ENCODE results near the gene BCL6. TPM values are rescaled to one million over a fixed set of nuclear protein-coding genes. Genes with fewer than 3 reads are reported as not detected.

Gene BCL6
- total and polyA plus RNA-seq, 2 donors (not counting 1 experiment from before 2014, with no cell fraction given): 21.2 to 48.2 TPM

GRCh38 chr3:187721055-187721454 lies 24.2 kb downstream of the BCL6 start:
- no peaks in the 10 kb centered on the region for H4K20me1 ChIP-seq (ENCODE audit: control insufficient read depth, insufficient read depth, low read length, poor library complexity, severe bottlenecking)
- POLR2A ChIA-PET: no interaction called here
- peaks cover 2 to 45% of the 10 kb centered on the region in 2 experiments for H3K36me3 ChIP-seq (replicated peaks in 1 of 2; ENCODE audit: control extremely low read depth in 1 of 2, control insufficient read depth in 1 of 2, extremely low read depth in 1 of 2, insufficient read depth in 2 of 2, low read length in 1 of 2)
- H3K4me3 ChIP-seq (ENCODE audit: control extremely low read depth in 1 of 5, extremely low read depth in 1 of 5, insufficient read depth in 1 of 5, low read depth in 2 of 5, low read length in 4 of 5): no peak overlapping the region
- no peak overlapping the region for H3K4me3 Mint-ChIP-seq
- H3K79me2 ChIP-seq (ENCODE audit: control insufficient read depth, insufficient read depth, low read length): no peaks in the 10 kb centered on the region
- TF ChIP-seq CTCF (IDR thresholded peaks at IDR 0.05) (no peak), EZH2 (IDR thresholded peaks at IDR 0.05; ENCODE audit: borderline replicate concordance, insufficient read depth, low read depth, low read length, poor library complexity, severe bottlenecking) (no peak)
- intact Hi-C loops (cut with micrococcal nuclease): no loop called here
- no peak overlapping the region for H3K9ac ChIP-seq (ENCODE audit: low read length)
- CTCF ChIA-PET: interaction anchor here (0.5 to 3.9 kb wide), 5 partner anchors 9 to 1233 kb away, joined by 3 to 15 read pairs (median 3); no protein-coding TSS in a partner anchor
- H3K4me1 ChIP-seq (ENCODE audit: control insufficient read depth in 2 of 2, insufficient read depth in 2 of 2, low read length in 2 of 2): no peaks in the 10 kb centered on the region
- DNase-seq: no peak
- no peak overlapping the region for H3K27ac ChIP-seq (ENCODE audit: low read length in 2 of 2)
- H3K4me2 ChIP-seq (replicated peaks; ENCODE audit: low read depth, low read length, poor library complexity, severe bottlenecking): no peak overlapping the region
- no peak for ATAC-seq (ENCODE audit: low read depth)
- H3K27ac Mint-ChIP-seq: no peak overlapping the region
- H3K9me3 ChIP-seq (ENCODE audit: control extremely low read depth in 1 of 3, control insufficient read depth in 2 of 3, insufficient read depth in 1 of 3, low read length in 2 of 3): no peaks in the 10 kb centered on the region
- 98% methylated on average over 6 of the region's 8 CpGs for WGBS (ENCODE audit: insufficient coverage)
- H3K4me1 Mint-ChIP-seq: no peaks in the 10 kb centered on the region
- H3K27me3 ChIP-seq (replicated peaks in 1 of 4; ENCODE audit: control extremely low read depth in 1 of 4, control insufficient read depth in 3 of 4, insufficient read depth in 4 of 4, low read length in 3 of 4): no peaks in the 10 kb centered on the region
- H2AFZ ChIP-seq (ENCODE audit: insufficient read depth, low read depth, low read length, poor library complexity, severe bottlenecking): no peak overlapping the region
- no peaks in the 10 kb centered on the region for H3K27me3 Mint-ChIP-seq
- no peaks in the 10 kb centered on the region for H3K9me3 Mint-ChIP-seq (ENCODE audit: insufficient read depth)

- ATAC-seq (ENCODE audit: low read depth): no peak
- Histone ChIP-seq H3K9ac (ENCODE audit: low read length) (no peak overlapping the region), H3K27ac (ENCODE audit: low read length in 2 of 2) (no peak overlapping the region), H3K79me2 (ENCODE audit: control insufficient read depth, insufficient read depth, low read length) (no peaks in the 10 kb centered on the region), H3K27me3 (replicated peaks in 1 of 4; ENCODE audit: control extremely low read depth in 1 of 4, control insufficient read depth in 3 of 4, insufficient read depth in 4 of 4, low read length in 3 of 4) (no peaks in the 10 kb centered on the region), H3K4me2 (replicated peaks; ENCODE audit: low read depth, low read length, poor library complexity, severe bottlenecking) (no peak overlapping the region), H3K4me1 (ENCODE audit: control insufficient read depth in 2 of 2, insufficient read depth in 2 of 2, low read length in 2 of 2) (no peaks in the 10 kb centered on the region), H3K36me3 (replicated peaks in 1 of 2; ENCODE audit: control extremely low read depth in 1 of 2, control insufficient read depth in 1 of 2, extremely low read depth in 1 of 2, insufficient read depth in 2 of 2, low read length in 1 of 2) (peaks cover 2 to 38% of the 10 kb centered on the region in 2 experiments), H2AFZ (ENCODE audit: insufficient read depth, low read depth, low read length, poor library complexity, severe bottlenecking) (no peak overlapping the region), H3K4me3 (ENCODE audit: control extremely low read depth in 1 of 5, extremely low read depth in 1 of 5, insufficient read depth in 1 of 5, low read depth in 2 of 5, low read length in 4 of 5) (no peak overlapping the region), H3K9me3 (ENCODE audit: control extremely low read depth in 1 of 3, control insufficient read depth in 2 of 3, insufficient read depth in 1 of 3, low read length in 2 of 3) (no peaks in the 10 kb centered on the region), H4K20me1 (ENCODE audit: control insufficient read depth, insufficient read depth, low read length, poor library complexity, severe bottlenecking) (no peaks in the 10 kb centered on the region)
- POLR2A ChIA-PET: no interaction called here
- intact Hi-C loops (cut with micrococcal nuclease): no loop called here
- CTCF ChIA-PET: interaction anchor here (1.6 to 11.0 kb wide), 4 partner anchors 12 to 1234 kb away, joined by 3 to 184 read pairs (median 28); no protein-coding TSS in a partner anchor
- no CpG with 5 or more reads among the region's 2 CpGs for WGBS (ENCODE audit: insufficient coverage)
- TF ChIP-seq EZH2 (IDR thresholded peaks at IDR 0.05; ENCODE audit: borderline replicate concordance, insufficient read depth, low read depth, low read length, poor library complexity, severe bottlenecking) (no peak), CTCF (IDR thresholded peaks at IDR 0.05) (no peak)
- H3K27me3 Mint-ChIP-seq: no peaks in the 10 kb centered on the region
- H3K4me3 Mint-ChIP-seq: no peak overlapping the region
- H3K9me3 Mint-ChIP-seq (ENCODE audit: insufficient read depth): no peaks in the 10 kb centered on the region
- H3K27ac Mint-ChIP-seq: no peak overlapping the region
- no peak for DNase-seq
- H3K4me1 Mint-ChIP-seq: no peaks in the 10 kb centered on the region
These were observed 25.0 kb downstream of the BCL6 start for GRCh38 chr3:187720337-187720670.
